OCI-LY7 (cell line): ENCODE measurements around the gene ABCD1. TPM values are rescaled to one million over a fixed set of nuclear protein-coding genes. Genes with fewer than 3 reads are reported as not detected.

Experiments used
- BruUV-seq: library from RNA; stranded (reverse); fragments of 400-500 nt; replicated peaks from 2 replicates; lab custom pipeline; 2021; lab: Mats Ljungman, UMichigan
- CTCF ChIA-PET: fragments of 300-600 bp; sonication (Branson Sonifier 250); formaldehyde crosslinking; loops from one replicate; lab custom pipeline; 2022; ENCODE audit warnings: antibody characterized with exemption; ENCODE audit not compliant: unreplicated experiment; lab: Charles Lee
- POLR2A ChIA-PET: fragments of 300-600 bp; sonication (Branson Sonifier 250); formaldehyde crosslinking; loops from one replicate; lab custom pipeline; 2022; ENCODE audit warnings: antibody characterized with exemption; lab: Charles Lee
- DNase-seq: peaks from one replicate; pipeline ENCODE4 v3.0.0-alpha.2; 2015; ENCODE audit warnings: low spot score
- H2AFZ ChIP-seq: fragments of 200-600 bp; sonication (generic), shearing (Covaris generic); 2 replicates; pipeline ENCODE4 v1.6.1; 2014; ENCODE audit warnings: mild to moderate bottlenecking, antibody characterized with exemption, low read length, moderate library complexity
- H3K27ac ChIP-seq: fragments of 200-600 bp; sonication (generic); 2 replicates; pipeline ENCODE4 v1.5.1; 2014; ENCODE audit warnings: mixed run types, low read depth, mild to moderate bottlenecking, moderate library complexity, low read length, inconsistent platforms; ENCODE audit not compliant: poor library complexity, severe bottlenecking
- H3K36me3 ChIP-seq: fragments of 200-600 bp; sonication (generic); 2 replicates; pipeline ENCODE4 v1.6.1; 2014; ENCODE audit warnings: mild to moderate bottlenecking, antibody characterized with exemption, low read length, moderate library complexity, mixed read lengths; ENCODE audit not compliant: insufficient read depth
- H3K4me1 ChIP-seq: fragments of 200-600 bp; sonication (generic); 2 replicates; pipeline ENCODE4 v1.5.1; 2014; ENCODE audit warnings: mild to moderate bottlenecking, low read length; ENCODE audit not compliant: insufficient read depth, poor library complexity, severe bottlenecking
- H3K4me2 ChIP-seq: fragments of 200-600 bp; sonication (generic); 2 replicates; pipeline ENCODE4 v1.6.1; 2014; ENCODE audit warnings: mild to moderate bottlenecking, low read length
- H3K4me3 ChIP-seq: fragments of 200-600 bp; sonication (generic); 2 replicates; pipeline ENCODE4 v1.5.1; 2014; ENCODE audit warnings: mild to moderate bottlenecking, low read depth, low read length; ENCODE audit not compliant: poor library complexity, severe bottlenecking
- H3K79me2 ChIP-seq: fragments of 200-600 bp; sonication (generic); 2 replicates; pipeline ENCODE4 v1.6.1; 2016; ENCODE audit warnings: low read depth, mild to moderate bottlenecking, low read length, moderate library complexity, mixed read lengths; ENCODE audit not compliant: insufficient read depth
- H3K9me2 ChIP-seq: fragments of 200-600 bp; sonication (generic); 2 replicates; pipeline ENCODE4 v1.6.1; 2016; ENCODE audit warnings: mild to moderate bottlenecking, low read length, mixed read lengths; ENCODE audit not compliant: insufficient read depth
- H3K9me3 ChIP-seq: fragments of 200-600 bp; sonication (generic); 2 replicates; pipeline ENCODE4 v1.6.1; 2014; ENCODE audit warnings: mild to moderate bottlenecking, mixed run types, low read length, mixed read lengths
- H4K20me1 ChIP-seq: fragments of 200-600 bp; sonication (generic); 2 replicates; pipeline ENCODE4 v1.6.1; 2014; ENCODE audit warnings: mild to moderate bottlenecking, antibody characterized with exemption, low read length, moderate library complexity, mixed read lengths; ENCODE audit not compliant: insufficient read depth
- CTCF ChIP-seq: fragments of 200-600 bp; sonication (generic); conservative IDR thresholded peaks from 2 replicates; pipeline ENCODE4 v1.5.1; 2014; ENCODE audit warnings: mild to moderate bottlenecking, antibody characterized with exemption, low read length, moderate library complexity, mixed read lengths
- EZH2phosphoT487 ChIP-seq: fragments of 200-600 bp; sonication (generic); IDR thresholded peaks from 2 replicates; pipeline ENCODE4 v1.6.1; 2018; ENCODE audit warnings: low read depth, borderline replicate concordance, mild to moderate bottlenecking, mixed run types, antibody characterized with exemption, low read length, moderate library complexity, mixed read lengths
- intact Hi-C: fragments of 100-400 bp; cut with micrococcal nuclease; formaldehyde crosslinking; loops from one replicate; pipeline ENCODE4 v1.10.0; 2022; ENCODE audit not compliant: unreplicated experiment
- total RNA-seq, 2 experiments: library from RNA; depleted of rRNA in 1 of 2; stranded (reverse); fragments of >200 nt in 1 of 2; shearing (Covaris generic) in 1 of 2; gene quantifications; 2 replicates each; pipeline ENCODE4 v1.2.3, GENCODE V29; 2014 to 2022

The ABCD1 gene
- total RNA-seq, 2 experiments from 2014 or later, result 6.9 to 8.8 TPM

- no peak overlapping the region for H3K27ac ChIP-seq
- CTCF ChIA-PET, result no interaction called here
- TF ChIP-seq CTCF (no peak), EZH2phosphoT487 (no peak)
- H3K9me2 ChIP-seq, result no peaks in the 10 kb centered on the region
- peaks cover 6% of the 10 kb centered on the region for H3K36me3 ChIP-seq
- H2AFZ ChIP-seq, result no peak overlapping the region
- H3K9me3 ChIP-seq, result no peaks in the 10 kb centered on the region
- no peak overlapping the region for H3K4me3 ChIP-seq
- intact Hi-C loops, result loop anchor here (5.0 kb wide), 1 partner anchor 178 kb away; no protein-coding TSS in a partner anchor
- peaks cover 19% of the 10 kb centered on the region; the same call in 1 of the 2 replicates for H3K79me2 ChIP-seq
- no peak overlapping the region for H3K4me2 ChIP-seq
- no TSS peak for BruUV-seq
- H3K4me1 ChIP-seq, result no peaks in the 10 kb centered on the region
- POLR2A ChIA-PET, result no interaction called here
- H4K20me1 ChIP-seq, result no peaks in the 10 kb centered on the region
- DNase-seq, result no peak
Measured at GRCh38 chrX:153789654-153790053, 65.0 kb downstream of the ABCD1 start.

- Histone ChIP-seq H3K9me3 (no peaks in the 10 kb centered on the region), H3K79me2 (peaks cover 32% of the 10 kb centered on the region), H3K4me2 (no peak overlapping the region), H3K9me2 (no peaks in the 10 kb centered on the region), H2AFZ (no peak overlapping the region), H3K27ac (no peak overlapping the region), H3K36me3 (peaks cover 12% of the 10 kb centered on the region), H3K4me1 (peaks cover 11% of the 10 kb centered on the region), H4K20me1 (no peaks in the 10 kb centered on the region), H3K4me3 (no peak overlapping the region)
- BruUV-seq, result no TSS peak
- POLR2A ChIA-PET, result no interaction called here
- no peak for DNase-seq
- intact Hi-C loops, result loop anchor here (5.0 kb wide), 1 partner anchor 176 kb away; no protein-coding TSS in a partner anchor
- TF ChIP-seq EZH2phosphoT487, result no peak
- no peak for TF ChIP-seq CTCF
- CTCF ChIA-PET, result no interaction called here
Measured at GRCh38 chrX:153791104-153791852, 66.6 kb downstream of the ABCD1 start.

GRCh38 chrX:153792368-153792767 lies 67.7 kb downstream of the ABCD1 start:
- BruUV-seq, result no TSS peak
- H3K9me2 ChIP-seq, result no peaks in the 10 kb centered on the region
- CTCF ChIA-PET, result no interaction called here
- peaks cover 23% of the 10 kb centered on the region for H3K36me3 ChIP-seq
- H3K79me2 ChIP-seq, result peaks cover 32% of the 10 kb centered on the region
- no peak overlapping the region for H2AFZ ChIP-seq
- no peak overlapping the region for H3K4me3 ChIP-seq
- intact Hi-C loops, result loop anchor here (5.0 kb wide), 1 partner anchor 175 kb away; no protein-coding TSS in a partner anchor
- POLR2A ChIA-PET, result no interaction called here
- no peak for DNase-seq
- peak overlapping the region; percentile 97 for H3K4me2 ChIP-seq
- peaks cover 14% of the 10 kb centered on the region for H3K4me1 ChIP-seq
- no peak overlapping the region for H3K27ac ChIP-seq
- no peaks in the 10 kb centered on the region for H3K9me3 ChIP-seq
- no peak for TF ChIP-seq EZH2phosphoT487
- no peak for TF ChIP-seq CTCF
- no peaks in the 10 kb centered on the region for H4K20me1 ChIP-seq
